ENCODE results near the gene FOXE1. TPM values are rescaled to one million over a fixed set of nuclear protein-coding genes. Genes with fewer than 3 reads are reported as not detected.

FOXE1 gene
- total RNA-seq, 3 donors from 2014 or later = not detected

- intact Hi-C loops (cut with DNase I, micrococcal nuclease) = no loop called here
- ATAC-seq (no peak), DNase-seq (peak in 1 of 3 donors; percentile 55)
- H3K36me3 ChIP-seq (ENCODE audit: low read depth) = no peaks in the 10 kb centered on the region
- peaks cover 18% of the 10 kb centered on the region for H3K4me1 ChIP-seq (ENCODE audit: low read depth)
- no peaks in the 10 kb centered on the region for H3K9me3 ChIP-seq
- H3K4me3 ChIP-seq = no peak overlapping the region
- TF ChIP-seq CTCF (IDR thresholded peaks at IDR 0.05) = no peak
Observed at GRCh38 chr9:97848480-97849237, 4.4 kb upstream of the FOXE1 start.

GRCh38 chr9:97849980-97850379 lies 3.0 kb upstream of the FOXE1 start:
- no peak overlapping the region for H3K4me3 ChIP-seq

GRCh38 chr9:97850746-97851445 lies 2.1 kb upstream of the FOXE1 start:
- no peak for TF ChIP-seq CTCF (IDR thresholded peaks at IDR 0.05)

More at GRCh38 chr9:97849980-97850379, 3.0 kb upstream of the FOXE1 start:
- no peak for DNase-seq
- Histone ChIP-seq H3K4me1 (ENCODE audit: low read depth) (peaks cover 24% of the 10 kb centered on the region), H3K36me3 (ENCODE audit: low read depth) (no peaks in the 10 kb centered on the region), H3K9me3 (no peaks in the 10 kb centered on the region)
- intact Hi-C loops (cut with DNase I, micrococcal nuclease) = no loop called here
- no peak for ATAC-seq
- TF ChIP-seq CTCF (IDR thresholded peaks at IDR 0.05) = no peak

GRCh38 chr9:97851446-97851883 lies 1.6 kb upstream of the FOXE1 start:
- H3K4me1 ChIP-seq (ENCODE audit: low read depth) = peaks cover 24% of the 10 kb centered on the region
- ATAC-seq (no peak), DNase-seq (no peak)
- intact Hi-C loops (cut with DNase I, micrococcal nuclease) = no loop called here
- H3K36me3 ChIP-seq (ENCODE audit: low read depth) = no peaks in the 10 kb centered on the region
- H3K9me3 ChIP-seq = no peaks in the 10 kb centered on the region
- no peak overlapping the region for H3K4me3 ChIP-seq
- no peak for TF ChIP-seq CTCF (IDR thresholded peaks at IDR 0.05)

More at GRCh38 chr9:97850746-97851445, 2.1 kb upstream of the FOXE1 start:
- ATAC-seq = no peak
- Histone ChIP-seq H3K4me3 (no peak overlapping the region), H3K36me3 (ENCODE audit: low read depth) (no peaks in the 10 kb centered on the region), H3K4me1 (ENCODE audit: low read depth) (peaks cover 24% of the 10 kb centered on the region), H3K9me3 (no peaks in the 10 kb centered on the region)
- intact Hi-C loops (cut with DNase I, micrococcal nuclease) = no loop called here
- no peak for DNase-seq

- DNase-seq = no peak
- Histone ChIP-seq H3K36me3 (ENCODE audit: low read depth) (no peaks in the 10 kb centered on the region), H3K4me3 (no peak overlapping the region), H3K4me1 (ENCODE audit: low read depth) (peaks cover 24% of the 10 kb centered on the region), H3K9me3 (no peaks in the 10 kb centered on the region)
- intact Hi-C loops (cut with DNase I, micrococcal nuclease) = no loop called here
- no peak for ATAC-seq
- no peak for TF ChIP-seq CTCF (IDR thresholded peaks at IDR 0.05)
Observed at GRCh38 chr9:97852001-97852398, 1.0 kb upstream of the FOXE1 start.

Measured in mucosa of descending colon (tissue), 3 donors.